ENCODE data around the gene KRT75.

DNA sequence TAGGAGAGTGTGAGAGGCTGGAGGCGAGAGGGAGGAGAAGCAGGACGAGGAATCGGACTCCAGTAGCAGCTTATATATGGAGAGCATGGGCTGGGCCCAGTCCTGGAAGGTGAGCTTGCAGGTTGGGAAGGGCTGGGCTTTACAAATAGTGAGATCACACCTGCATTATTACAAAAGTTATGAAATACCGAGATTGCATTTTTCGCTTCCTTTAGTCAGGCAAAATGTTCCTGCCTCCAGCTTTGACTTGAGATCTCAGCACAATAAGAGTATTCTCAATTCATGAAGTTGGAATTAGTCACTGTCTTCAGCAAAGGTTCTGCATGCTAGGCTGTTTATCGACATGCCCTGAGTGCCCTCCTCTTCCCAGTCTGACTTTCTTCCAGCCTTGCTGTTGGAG is 17.9 kb upstream of the KRT75 start, which contains the start of gene KRT6B:
- TF ChIP-seq CEBPB (IDR thresholded peaks at IDR 0.05) (no peak), EGR1 (IDR thresholded peaks at IDR 0.05) (no peak), TCF12 (IDR thresholded peaks at IDR 0.05; ENCODE audit: low read depth) (no peak), EP300 (IDR thresholded peaks at IDR 0.05; ENCODE audit: borderline replicate concordance) (no peak)

Measured in Ishikawa (cell line).